HepG2 (cell line): ENCODE results near the gene ITPR1. TPM values are rescaled to one million over a fixed set of nuclear protein-coding genes. Genes with fewer than 3 reads are reported as not detected.

Source experiments
- ATAC-seq: fragments of 200-7000 bp; cut with Tn5 transposase; 3 replicates; pipeline ENCODE4 v1.9.1; 2020; ENCODE audit warnings: mild to moderate bottlenecking, moderate library complexity
- BruUV-seq: library from RNA; stranded (reverse); fragments of 400-500 nt; replicated peaks from 2 replicates; lab custom pipeline; 2021; lab: Mats Ljungman, UMichigan
- CTCF ChIA-PET: fragments of 300-600 bp; formaldehyde crosslinking; extraction: SDS; loops from one replicate; lab custom pipeline; 2021; ENCODE audit warnings: low total read pairs, inconsistent platforms, low intra/inter-chr PET ratio; lab: Yijun Ruan, JAX
- POLR2A ChIA-PET: fragments of 350-600 bp; sonication (Branson Sonifier 250); formaldehyde crosslinking; loops from one replicate; lab custom pipeline; 2020; ENCODE audit warnings: antibody characterized with exemption, inconsistent platforms; lab: Yijun Ruan, JAX
- DNase-seq: peaks from one replicate; pipeline ENCODE4 v3.0.0-alpha.2; 2015; ENCODE audit warnings: low spot score
- FAIRE-seq: peaks from 3 replicates; lab custom pipeline; 2011; peaks lifted over from hg19 to GRCh38; lab: Jason Lieb, UNC
- H2AFZ ChIP-seq: one replicate; pipeline ENCODE4 v1.6.1; 2011; ENCODE audit warnings: low read length, inconsistent platforms
- H3K27ac ChIP-seq: fragments of 300-600 bp; 3 replicates; pipeline ENCODE4 v1.8.0; 2011; ENCODE audit warnings: mixed run types, mild to moderate bottlenecking, mixed read lengths, low read length, inconsistent platforms; ENCODE audit not compliant: insufficient read depth; ENCODE audit errors: extremely low read length
- H3K27me3 ChIP-seq, 2 experiments: fragments of 200-600 bp in 1 of 2; 2 replicates in 1 of 2; 3 replicates in 1 of 2; pipeline versions ENCODE4 v1.6.0 to v1.8.0; 2011; ENCODE audit warnings: low read length in 2 of 2, mild to moderate bottlenecking in 2 of 2, moderate library complexity in 2 of 2, inconsistent platforms in 1 of 2; ENCODE audit not compliant: insufficient read depth in 2 of 2, control insufficient read depth in 1 of 2
- H3K36me3 ChIP-seq, 2 experiments: fragments of 200-600 bp in 1 of 2; replicated peaks in 1 of 2; 2 replicates in 1 of 2; 3 replicates in 1 of 2; pipeline versions ENCODE4 v1.5.1 to v1.8.0; 2011; ENCODE audit warnings: low read length in 2 of 2, inconsistent platforms in 1 of 2; ENCODE audit not compliant: insufficient read depth in 2 of 2, control insufficient read depth in 1 of 2
- H3K4me1 ChIP-seq: 2 replicates; pipeline ENCODE4 v1.5.1; 2012; ENCODE audit warnings: low read length, inconsistent platforms; ENCODE audit not compliant: insufficient read depth
- H3K4me2 ChIP-seq: 2 replicates; pipeline ENCODE4 v1.6.0; 2011; ENCODE audit warnings: low read depth, low read length, inconsistent platforms
- H3K4me3 ChIP-seq, 3 experiments: fragments of 200-600 bp in 1 of 3; sonication (generic), shearing (Covaris generic) in 1 of 3; replicated peaks in 1 of 3; 2 replicates each; pipeline ENCODE4 v1.5.1; 2011 to 2016; ENCODE audit warnings: low read length in 3 of 3, inconsistent platforms in 2 of 3, low read depth in 2 of 3, mild to moderate bottlenecking in 2 of 3, control low read depth in 1 of 3, mixed read lengths in 1 of 3; ENCODE audit not compliant: insufficient read depth in 1 of 3
- H3K79me2 ChIP-seq: one replicate; pipeline ENCODE4 v1.6.1; 2011; ENCODE audit warnings: low read length, inconsistent platforms; ENCODE audit not compliant: insufficient read depth
- H3K9ac ChIP-seq: 2 replicates; pipeline ENCODE4 v1.6.0; 2011; ENCODE audit warnings: mild to moderate bottlenecking, low read depth, low read length, inconsistent platforms; ENCODE audit not compliant: insufficient read depth
- H3K9me3 ChIP-seq: 2 replicates; pipeline ENCODE4 v1.5.1; 2012; ENCODE audit warnings: mild to moderate bottlenecking, low read length
- H4K20me1 ChIP-seq: 2 replicates; pipeline ENCODE4 v1.6.0; 2011; ENCODE audit warnings: inconsistent platforms, mild to moderate bottlenecking, low read length, moderate library complexity; ENCODE audit not compliant: insufficient read depth
- GATAD1 ChIP-seq: IDR thresholded peaks from 2 replicates; pipeline ENCODE4 v1.6.1; 2016; ENCODE audit warnings: missing genetic modification reagents, missing compliant biosample characterization
- HES4 ChIP-seq: sonication (generic); formaldehyde crosslinking; IDR thresholded peaks from 2 replicates; pipeline ENCODE4 v1.9.0; 2021; ENCODE audit warnings: mild to moderate bottlenecking, missing genetic modification reagents, borderline replicate concordance
- MLX ChIP-seq: IDR thresholded peaks from 2 replicates; pipeline ENCODE4 v1.6.1; 2016
- NONO ChIP-seq, 2 experiments: fragments of 450-650 bp in 1 of 2; sonication (generic) in 1 of 2; formaldehyde crosslinking in 1 of 2; IDR thresholded peaks in 1 of 2; conservative IDR thresholded peaks in 1 of 2; 2 replicates each; pipeline versions ENCODE4 v1.6.1 to v1.8.0; 2017 to 2022; ENCODE audit warnings: mild to moderate bottlenecking in 1 of 2, missing genetic modification reagents in 1 of 2, moderate library complexity in 1 of 2
- RARA ChIP-seq: IDR thresholded peaks from 2 replicates; pipeline ENCODE4 v1.6.1; 2016; ENCODE audit warnings: missing genetic modification reagents, missing compliant biosample characterization
- SMC3 ChIP-seq: IDR thresholded peaks from 2 replicates; pipeline ENCODE4 v1.6.1; 2011; ENCODE audit warnings: low read length, improper control_type of control experiment
- SNAPC2 ChIP-seq: sonication (generic); formaldehyde crosslinking; IDR thresholded peaks from 2 replicates; pipeline ENCODE4 v1.8.1; 2022; ENCODE audit warnings: mild to moderate bottlenecking, missing genetic modification reagents
- SRSF1 ChIP-seq: fragments of 200-400 bp; formaldehyde crosslinking; optimal IDR thresholded peaks from 2 replicates; pipeline ENCODE3; 2017; ENCODE audit warnings: mild to moderate bottlenecking, low read depth, low read length, moderate library complexity
- TCF12 ChIP-seq, 2 experiments: fragments of 450-650 bp in 1 of 2; sonication (generic) in 1 of 2; formaldehyde crosslinking in 1 of 2; IDR thresholded peaks; 2 replicates each; pipeline versions ENCODE4 v1.6.1 to v1.8.0; 2017 to 2022; ENCODE audit warnings: antibody characterized with exemption in 1 of 2, mild to moderate bottlenecking in 1 of 2, missing genetic modification reagents in 1 of 2, moderate library complexity in 1 of 2
- TSC22D2 ChIP-seq: sonication (generic); formaldehyde crosslinking; IDR thresholded peaks from 2 replicates; pipeline ENCODE4 v1.5.1; 2020; ENCODE audit warnings: missing genetic modification reagents, mild to moderate bottlenecking, borderline replicate concordance
- ZFP82 ChIP-seq: sonication (generic); formaldehyde crosslinking; IDR thresholded peaks from 2 replicates; pipeline ENCODE4 v1.5.1; 2020; ENCODE audit warnings: mild to moderate bottlenecking, missing genetic modification reagents, borderline replicate concordance
- ZMYM4 ChIP-seq: sonication (generic); formaldehyde crosslinking; IDR thresholded peaks from 2 replicates; pipeline ENCODE4 v1.8.1; 2023; ENCODE audit warnings: mild to moderate bottlenecking, missing genetic modification reagents
- ZNF232 ChIP-seq: sonication (generic); formaldehyde crosslinking; IDR thresholded peaks from 2 replicates; pipeline ENCODE4 v1.4.0; 2020; ENCODE audit warnings: missing genetic modification reagents, borderline replicate concordance
- ZNF337 ChIP-seq: sonication (generic); formaldehyde crosslinking; IDR thresholded peaks from 2 replicates; pipeline ENCODE4 v1.5.1; 2020; ENCODE audit warnings: missing genetic modification reagents, low read depth, mild to moderate bottlenecking, borderline replicate concordance
- ZNF556 ChIP-seq: sonication (generic); formaldehyde crosslinking; IDR thresholded peaks from 2 replicates; pipeline ENCODE4 v1.4.0; 2020; ENCODE audit warnings: mild to moderate bottlenecking, missing genetic modification reagents, borderline replicate concordance
- ZNF563 ChIP-seq: sonication (generic); formaldehyde crosslinking; IDR thresholded peaks from 2 replicates; pipeline ENCODE4 v1.8.0; 2022; ENCODE audit warnings: mild to moderate bottlenecking, moderate library complexity, missing genetic modification reagents
- WGBS: methylation state at CpG from one replicate; pipeline ENCODE4 v1.1.6; 2017; ENCODE audit warnings: low lambda C conversion rate; 5-methylcytosine and 5-hydroxymethylcytosine counted together
- in situ Hi-C: cut with HindIII; loops from 2 replicates; pipeline ENCODE4 v1.10.0; 2017; ENCODE audit warnings: low pct_unique_long_range_greater_than_20kb; ENCODE audit not compliant: extremely low pct_ligation_motif_present
- intact Hi-C: fragments of 100-400 bp; cut with micrococcal nuclease; formaldehyde crosslinking; loops from one replicate; pipeline ENCODE4 v1.10.0; 2022; ENCODE audit not compliant: unreplicated experiment
- polyA plus RNA-seq, 8 experiments: library from polyadenylated mRNA; depleted of rRNA in 3 of 8; stranded (reverse) in 7 of 8; unstranded in 1 of 8; fragments of >200 nt; fragmentation: Illumina TruSeq in 4 of 8; extraction: Trizol in 4 of 8; gene quantifications; 2 replicates each; pipeline versions ENCODE4 v1.2.1 to v1.2.3, GENCODE V29; 2011 to 2016; ENCODE audit warnings: low read depth in 4 of 8, missing spikeins in 1 of 8, mixed read lengths in 1 of 8; ENCODE audit not compliant: insufficient read depth in 1 of 8
- total RNA-seq, 5 experiments: library from RNA; depleted of rRNA; stranded (reverse); fragments of >200 nt; fragmentation: Illumina TruSeq; extraction: Trizol; gene quantifications; 2 replicates each; pipeline ENCODE4 v1.2.3, GENCODE V29; 2016; ENCODE audit warnings: low read depth in 1 of 5
- TF ChIP-seq, protein P1 (sequence below): sonication (generic); formaldehyde crosslinking; IDR thresholded peaks from 2 replicates; pipeline ENCODE4 v1.4.0; 2020; ENCODE audit warnings: missing genetic modification reagents; ENCODE audit errors: not compliant biosample characterization

The ITPR1 gene
- total and polyA plus RNA-seq, 2 of the 13 experiments (the other 11 are each of a cell fraction or from before 2014, with no cell fraction given): 10.0 to 11.4 TPM

- TF ChIP-seq MLX (CRISPR knock-in tag): no peak
- no peak for TF ChIP-seq GATAD1 (CRISPR knock-in tag)
- no peak for TF ChIP-seq ZNF563 (CRISPR knock-in tag)
- TF ChIP-seq, protein P1, sequence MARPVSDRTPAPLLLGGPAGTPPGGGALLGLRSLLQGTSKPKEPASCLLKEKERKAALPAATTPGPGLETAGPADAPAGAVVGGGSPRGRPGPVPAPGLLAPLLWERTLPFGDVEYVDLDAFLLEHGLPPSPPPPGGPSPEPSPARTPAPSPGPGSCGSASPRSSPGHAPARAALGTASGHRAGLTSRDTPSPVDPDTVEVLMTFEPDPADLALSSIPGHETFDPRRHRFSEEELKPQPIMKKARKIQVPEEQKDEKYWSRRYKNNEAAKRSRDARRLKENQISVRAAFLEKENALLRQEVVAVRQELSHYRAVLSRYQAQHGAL: no peak
Measured at GRCh38 chr3:4772858-4773257, 279.7 kb downstream of the ITPR1 start (continued).

- no peak overlapping the region for H3K4me3 ChIP-seq
- no peaks in the 10 kb centered on the region for H4K20me1 ChIP-seq
- no peak overlapping the region for H3K9ac ChIP-seq
- ChIA-PET POLR2A (no interaction called here), CTCF (no interaction called here)
- FAIRE-seq: no peak
- TF ChIP-seq SNAPC2 (CRISPR knock-in tag): no peak
- intact Hi-C loops: no loop called here
- no peak overlapping the region for H2AFZ ChIP-seq
- H3K4me1 ChIP-seq: no peaks in the 10 kb centered on the region
- H3K79me2 ChIP-seq: no peaks in the 10 kb centered on the region
- H3K36me3 ChIP-seq: peaks cover 0 to 7% of the 10 kb centered on the region in 2 experiments; a peak in 3 of 5 replicates
- no peak for ATAC-seq
- 66% methylated on average over 2 of the region's 2 CpGs for WGBS
- in situ Hi-C loops: no loop called here
- DNase-seq: no peak
- H3K27ac ChIP-seq: no peak overlapping the region
- H3K27me3 ChIP-seq: no peaks in the 10 kb centered on the region
- H3K9me3 ChIP-seq: no peaks in the 10 kb centered on the region
- no peak overlapping the region for H3K4me2 ChIP-seq
- no TSS peak for BruUV-seq
Measured at GRCh38 chr3:4773583-4773982, 280.4 kb downstream of the ITPR1 start.

- Histone ChIP-seq H3K27ac (no peak overlapping the region), H3K9me3 (no peaks in the 10 kb centered on the region), H2AFZ (no peak overlapping the region), H3K4me3 (no peak overlapping the region), H3K4me1 (no peaks in the 10 kb centered on the region), H3K36me3 (peaks cover 0 to 7% of the 10 kb centered on the region in 2 experiments; a peak in 3 of 5 replicates), H3K9ac (no peak overlapping the region), H4K20me1 (no peaks in the 10 kb centered on the region), H3K27me3 (no peaks in the 10 kb centered on the region), H3K4me2 (no peak overlapping the region), H3K79me2 (no peaks in the 10 kb centered on the region)
- in situ Hi-C loops: no loop called here
- no TSS peak for BruUV-seq
- WGBS: 96% methylated on average over 3 of the region's 3 CpGs
- intact Hi-C loops: no loop called here
- no peak for ATAC-seq
- DNase-seq: no peak
- POLR2A ChIA-PET: no interaction called here
- CTCF ChIA-PET: no interaction called here
- FAIRE-seq: no peak
- no peak for TF ChIP-seq TSC22D2 (CRISPR knock-in tag)
- no peak for TF ChIP-seq TCF12 (IDR thresholded peaks at IDR 0.05)
- TF ChIP-seq TCF12 (CRISPR knock-in tag; IDR thresholded peaks at IDR 0.05): no peak
- no peak for TF ChIP-seq ZMYM4 (CRISPR knock-in tag)
- TF ChIP-seq NONO (IDR thresholded peaks at IDR 0.05): no peak
- no peak for TF ChIP-seq NONO (CRISPR knock-in tag; conservative IDR thresholded peaks at IDR 0.05)
- no peak for TF ChIP-seq SMC3
- no peak for TF ChIP-seq SRSF1
- TF ChIP-seq ZFP82 (CRISPR knock-in tag): no peak
- no peak for TF ChIP-seq ZNF232 (CRISPR knock-in tag)
- TF ChIP-seq HES4 (CRISPR knock-in tag): no peak
- no peak for TF ChIP-seq RARA (CRISPR knock-in tag)
- no peak for TF ChIP-seq ZNF337
- no peak for TF ChIP-seq ZNF556 (CRISPR knock-in tag)
Measured at GRCh38 chr3:4774531-4774930, 281.4 kb downstream of the ITPR1 start.
